GM12874 (cell line): ENCODE results near the gene C19orf53.

ENCODE experiments used
- TF ChIP-seq, protein P1 (sequence below): IDR thresholded peaks from 2 replicates; pipeline ENCODE4 v1.5.1; 2011; ENCODE audit warnings: low read depth, mild to moderate bottlenecking, control low read depth, low read length, moderate library complexity; ENCODE audit not compliant: insufficient read depth

C19orf53 gene

DNA sequence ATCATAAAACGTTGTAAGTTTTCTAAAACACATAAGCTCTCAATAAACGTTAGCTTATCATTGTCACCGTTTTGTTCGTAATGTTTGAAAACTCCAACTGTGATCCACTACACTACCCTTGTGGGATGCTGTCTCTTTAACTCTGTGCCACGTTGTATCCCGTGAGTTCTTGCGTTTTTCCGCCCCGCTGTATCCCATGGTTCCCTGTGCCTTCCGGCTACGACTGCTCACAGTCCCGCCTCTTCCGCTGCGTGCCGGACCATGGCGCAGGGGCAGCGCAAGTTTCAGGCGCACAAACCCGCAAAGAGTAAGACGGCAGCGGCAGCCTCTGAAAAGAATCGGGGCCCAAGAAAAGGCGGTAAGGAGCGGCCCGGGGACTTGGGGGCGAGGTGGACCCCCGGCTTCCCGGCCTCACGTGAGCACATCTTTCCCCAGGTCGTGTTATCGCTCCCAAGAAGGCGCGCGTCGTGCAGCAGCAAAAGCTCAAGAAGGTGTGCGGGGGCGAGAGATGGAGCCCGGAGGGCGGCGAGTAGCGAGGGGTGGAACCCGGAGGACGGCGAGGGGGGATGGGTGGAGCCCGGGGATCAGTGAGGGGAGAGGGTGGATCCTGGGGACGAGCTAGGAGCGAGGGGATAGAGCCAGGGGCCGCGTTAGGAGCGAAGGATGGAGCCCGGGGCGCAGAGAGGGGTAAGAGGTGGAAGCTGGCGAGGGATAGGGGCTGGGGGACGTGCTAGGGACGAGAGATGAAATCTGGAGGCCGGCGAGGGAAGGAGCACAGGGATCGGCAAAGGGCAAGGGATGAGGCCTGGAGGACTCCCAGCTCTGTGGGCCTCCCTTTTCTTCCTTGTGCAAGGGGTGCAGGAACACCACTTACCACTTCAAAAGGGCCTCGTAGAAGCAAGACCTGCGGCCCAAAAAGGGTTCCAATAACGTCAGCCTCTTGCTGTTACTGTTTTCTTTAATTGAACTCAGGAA is at the start of gene C19orf53:
Gene C19orf53, plus strand, starts transcription at position 240 of the 975 bp plus-strand sequence. Its CDS starts 22 bp downstream, at position 262.
- TF ChIP-seq, protein P1, sequence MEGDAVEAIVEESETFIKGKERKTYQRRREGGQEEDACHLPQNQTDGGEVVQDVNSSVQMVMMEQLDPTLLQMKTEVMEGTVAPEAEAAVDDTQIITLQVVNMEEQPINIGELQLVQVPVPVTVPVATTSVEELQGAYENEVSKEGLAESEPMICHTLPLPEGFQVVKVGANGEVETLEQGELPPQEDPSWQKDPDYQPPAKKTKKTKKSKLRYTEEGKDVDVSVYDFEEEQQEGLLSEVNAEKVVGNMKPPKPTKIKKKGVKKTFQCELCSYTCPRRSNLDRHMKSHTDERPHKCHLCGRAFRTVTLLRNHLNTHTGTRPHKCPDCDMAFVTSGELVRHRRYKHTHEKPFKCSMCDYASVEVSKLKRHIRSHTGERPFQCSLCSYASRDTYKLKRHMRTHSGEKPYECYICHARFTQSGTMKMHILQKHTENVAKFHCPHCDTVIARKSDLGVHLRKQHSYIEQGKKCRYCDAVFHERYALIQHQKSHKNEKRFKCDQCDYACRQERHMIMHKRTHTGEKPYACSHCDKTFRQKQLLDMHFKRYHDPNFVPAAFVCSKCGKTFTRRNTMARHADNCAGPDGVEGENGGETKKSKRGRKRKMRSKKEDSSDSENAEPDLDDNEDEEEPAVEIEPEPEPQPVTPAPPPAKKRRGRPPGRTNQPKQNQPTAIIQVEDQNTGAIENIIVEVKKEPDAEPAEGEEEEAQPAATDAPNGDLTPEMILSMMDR: no peak

DNA sequence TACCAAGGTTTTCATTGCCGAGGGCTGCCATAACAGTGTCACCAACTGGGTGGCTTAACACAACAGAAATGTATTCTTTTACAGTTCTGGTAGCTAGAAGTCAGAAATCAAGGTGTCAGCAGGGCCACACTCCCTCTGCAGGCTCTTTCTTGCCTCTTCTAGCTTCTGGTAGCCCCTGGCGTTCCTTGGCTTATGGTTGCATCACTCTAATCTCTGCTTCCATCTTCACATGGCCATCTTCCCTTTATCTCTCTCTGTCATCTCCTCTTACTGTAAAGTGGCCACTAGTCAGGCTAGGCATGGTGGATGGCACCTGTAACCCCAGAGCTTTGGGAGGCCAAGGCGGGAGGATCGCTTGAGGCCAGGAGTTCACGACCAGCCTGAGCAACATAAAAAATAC is 47.9 kb upstream of the C19orf53 start:
- TF ChIP-seq, protein P1: no peak

DNA sequence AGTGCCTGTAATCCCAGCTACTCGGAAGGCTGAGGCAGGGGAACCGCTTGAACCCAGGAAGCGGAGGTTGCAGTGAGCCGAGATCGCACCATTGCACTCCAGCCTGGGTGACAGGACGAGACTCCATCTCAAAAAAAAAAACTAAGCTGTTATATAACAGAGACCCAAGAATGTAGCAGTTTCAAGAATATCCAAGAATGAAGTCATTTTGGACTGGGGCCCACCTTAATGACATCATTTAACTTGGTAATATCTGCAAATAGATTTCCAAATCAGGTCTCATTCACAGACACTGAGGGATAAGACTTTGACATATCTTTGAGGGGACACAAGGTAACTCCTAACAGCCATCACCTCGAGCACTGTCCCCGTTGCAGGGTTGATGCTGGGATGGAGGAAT is 46.5 kb upstream of the C19orf53 start:
- TF ChIP-seq, protein P1: no peak

DNA sequence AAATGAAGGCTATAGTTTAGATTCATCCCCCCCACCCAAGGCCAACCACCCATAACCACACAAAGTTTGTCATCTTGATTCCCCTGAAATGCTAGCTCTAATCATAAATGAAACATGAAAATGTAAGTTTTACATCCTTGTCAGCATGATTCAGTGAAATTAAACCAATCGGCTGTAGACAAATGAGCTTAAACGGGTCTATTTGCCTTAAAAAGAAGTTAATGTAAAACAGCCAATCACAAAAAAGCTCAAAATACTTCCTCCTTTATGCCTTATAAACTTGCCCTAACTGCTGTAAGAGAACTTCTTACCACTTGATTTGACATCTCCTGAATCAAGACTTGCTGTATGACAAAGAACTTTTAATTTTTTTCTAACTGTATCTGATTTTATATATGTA is 44.4 kb upstream of the C19orf53 start:
- TF ChIP-seq, protein P1: no peak

DNA sequence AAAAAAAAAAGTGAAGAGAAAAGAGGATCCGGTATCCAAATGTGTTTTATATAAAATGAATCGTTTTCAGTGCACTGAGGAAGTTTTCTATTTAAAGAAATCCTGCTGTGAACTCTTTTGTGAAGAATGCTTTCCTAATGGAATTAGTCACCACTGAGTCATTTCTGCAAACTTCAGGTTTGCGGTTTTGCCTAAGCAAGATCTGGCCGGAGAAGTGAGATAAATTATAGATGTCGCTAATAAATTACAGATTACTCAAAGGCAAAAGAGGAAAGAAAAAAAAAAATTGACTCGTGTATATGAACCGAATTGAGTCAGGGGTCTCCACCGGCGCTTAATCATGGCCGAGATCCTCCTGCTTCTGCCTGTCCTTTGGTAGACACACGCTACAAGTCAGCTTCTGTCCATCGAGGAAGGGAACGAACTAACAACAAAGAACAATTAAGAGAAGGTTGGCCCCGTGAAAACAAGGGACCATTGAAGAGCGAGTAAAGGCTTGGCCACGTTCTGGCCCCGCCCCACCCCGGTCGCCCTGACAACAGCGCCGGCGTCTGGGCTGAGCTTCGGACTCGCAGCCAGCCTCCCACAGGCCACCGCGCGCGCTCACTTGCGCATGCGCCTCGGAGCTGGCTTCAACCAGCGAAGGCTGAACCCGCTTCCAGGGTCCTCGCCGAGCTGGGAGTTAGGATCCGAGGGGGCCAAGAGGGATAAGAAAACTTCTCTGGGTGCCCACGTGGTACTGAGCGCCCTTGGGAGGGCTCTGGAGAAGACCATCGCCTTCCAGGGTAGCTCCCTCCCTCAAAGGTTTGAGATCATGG is 42.9 kb upstream of the C19orf53 start:
- TF ChIP-seq, protein P1: no peak

DNA sequence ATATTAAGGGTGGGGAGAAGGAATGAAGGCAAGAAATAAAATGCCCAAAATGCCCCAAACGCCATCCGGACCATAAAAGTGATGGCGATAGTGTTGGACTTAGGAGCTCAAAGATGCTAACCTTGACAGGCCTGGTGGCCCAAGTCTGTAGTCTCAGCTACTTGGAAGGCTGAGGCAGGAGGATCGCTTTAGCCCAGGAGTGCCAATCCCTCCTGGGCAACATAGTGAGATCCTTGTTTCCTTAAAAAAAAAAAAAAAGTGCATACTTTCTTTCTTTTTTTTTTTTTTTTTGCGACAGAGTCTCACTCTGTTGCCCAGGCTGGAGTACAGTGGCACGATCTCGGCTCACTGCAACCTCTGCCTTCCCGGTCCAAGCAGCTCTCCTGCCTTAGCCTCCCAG is 41.9 kb upstream of the C19orf53 start:
- TF ChIP-seq, protein P1: no peak

- TF ChIP-seq, protein P1: no peak
These were observed 39.5 kb upstream of the C19orf53 start for GRCh38 chr19:13734751-13735150.
